ENCODE measurements around the gene NAV3.

- TF ChIP-seq CTCF (IDR thresholded peaks at IDR 0.05) = no peak
- TF ChIP-seq POLR2A (IDR thresholded peaks at IDR 0.05) = no peak
Observed at GRCh38 chr12:78085542-78086182, 255.0 kb downstream of the NAV3 start.

Data from right lobe of liver (tissue), 4 donors.